ENCODE measurements around the gene RNPEPL1. TPM values are rescaled to one million over a fixed set of nuclear protein-coding genes. Genes with fewer than 3 reads are reported as not detected.

Gene RNPEPL1
- total RNA-seq, result 10 to 100 TPM; 48.8 to 70.4 (median 59.0) TPM
- polyA plus RNA-seq, result 10 to 100 TPM; 59.2 to 79.6 (median 71.9) TPM
- long read RNA-seq, donor 1, full-length matches to known transcripts, result 92 of 154 reads
- long read RNA-seq, donor 1, partial matches to known transcripts, result 45 of 154 reads
- long read RNA-seq, donor 1, other reads (novel, unspliced or antisense), result 17 of 154 reads
- long read RNA-seq, donor 2, full-length matches to known transcripts, result 89 of 173 reads
- long read RNA-seq, donor 2, partial matches to known transcripts, result 35 of 173 reads
- long read RNA-seq, donor 2, other reads (novel, unspliced or antisense), result 49 of 173 reads

- intact Hi-C loops (cut with DNase I), result no loop called here
- Histone ChIP-seq H3K9me3 (no peaks in the 10 kb centered on the region), H3K36me3 (ENCODE audit: insufficient read depth in 1 of 2, low read depth in 1 of 2) (peaks cover 0 to 13% of the 10 kb centered on the region in 2 donors), H3K27ac (peak within 1 kb of the TSS; percentile 95), H3K4me1 (peaks cover 41% of the 10 kb centered on the region), H3K4me3 (peak within 1 kb of the TSS; percentile 88), H3K27me3 (ENCODE audit: insufficient read depth in 3 of 3, low read length in 2 of 3) (no peaks in the 10 kb centered on the region)
- no peak for TF ChIP-seq CTCF (IDR thresholded peaks at IDR 0.05)
- DNase-seq (peak; percentile 59 to 71), ATAC-seq (peak; percentile 23 to 64 (median 56))
- WGBS, 3 donors, result 0 to 1% (median 0%) methylated on average over 54 to 104 of the region's 106 CpGs
Observed at GRCh38 chr2:240567872-240568677, at the start of gene RNPEPL1. TSS of gene RNPEPL1 (plus strand) at chr2:240568484. CDS start at chr2:240568587, 103 bp downstream.

- Histone ChIP-seq H3K9me3 (no peaks in the 10 kb centered on the region), H3K36me3 (ENCODE audit: insufficient read depth in 1 of 2, low read depth in 1 of 2) (peaks cover 4 to 11% of the 10 kb centered on the region in 2 donors), H3K27ac (no peak overlapping the region), H3K4me1 (no peaks in the 10 kb centered on the region), H3K4me3 (no peak overlapping the region), H3K27me3 (ENCODE audit: insufficient read depth in 3 of 3, low read length in 2 of 3) (peaks cover 0 to 4% (median 0%) of the 10 kb centered on the region in 3 donors)
- no peak for DNase-seq
- intact Hi-C loops (cut with DNase I), result loop anchor here in 1 of 2 donors (10.0 kb wide), 1 partner anchor 186 kb away; no protein-coding TSS in a partner anchor
- WGBS, 3 donors, result 87 to 92% (median 91%) methylated on average over 5 of the region's 5 CpGs
- no peak for ATAC-seq
- no peak for TF ChIP-seq CTCF (IDR thresholded peaks at IDR 0.05)
Observed at GRCh38 chr2:240518981-240519380, 49.3 kb upstream of the RNPEPL1 start.

GRCh38 chr2:240519396-240520129 lies 48.7 kb upstream of the RNPEPL1 start:
- 34 to 41% (median 41%) methylated on average over 25 of the region's 25 CpGs for WGBS, 3 donors
- ATAC-seq (no peak), DNase-seq (no peak)
- intact Hi-C loops (cut with DNase I), result loop anchor here in 1 of 2 donors (10.0 kb wide), 1 partner anchor 185 kb away; no protein-coding TSS in a partner anchor
- Histone ChIP-seq H3K4me1 (no peaks in the 10 kb centered on the region), H3K4me3 (no peak overlapping the region), H3K36me3 (ENCODE audit: insufficient read depth in 1 of 2, low read depth in 1 of 2) (peaks cover 4 to 13% of the 10 kb centered on the region in 2 donors), H3K9me3 (no peaks in the 10 kb centered on the region), H3K27ac (no peak overlapping the region), H3K27me3 (ENCODE audit: insufficient read depth in 3 of 3, low read length in 2 of 3) (peaks cover 0 to 4% (median 0%) of the 10 kb centered on the region in 3 donors)
- no peak for TF ChIP-seq CTCF (IDR thresholded peaks at IDR 0.05)

GRCh38 chr2:240520130-240520973 lies 47.9 kb upstream of the RNPEPL1 start:
- H3K4me3 ChIP-seq, result no peak overlapping the region
- peak in 1 of 4 donors; percentile 27 for ATAC-seq
- DNase-seq, result no peak
- no peaks in the 10 kb centered on the region for H3K9me3 ChIP-seq
- 21 to 25% (median 25%) methylated on average over 48 to 52 of the region's 52 CpGs for WGBS, 3 donors
- peaks cover 0 to 4% (median 0%) of the 10 kb centered on the region in 3 donors for H3K27me3 ChIP-seq (ENCODE audit: insufficient read depth in 3 of 3, low read length in 2 of 3)
- no peak overlapping the region for H3K27ac ChIP-seq
- H3K4me1 ChIP-seq, result no peaks in the 10 kb centered on the region
- intact Hi-C loops (cut with DNase I), result no loop called here
- H3K36me3 ChIP-seq (ENCODE audit: insufficient read depth in 1 of 2, low read depth in 1 of 2), result peaks cover 4 to 13% of the 10 kb centered on the region in 2 donors
- no peak for TF ChIP-seq CTCF (IDR thresholded peaks at IDR 0.05)

Measured in psoas muscle (tissue), 8 donors.